Karpas-422 (cell line): ENCODE results near the gene RAD51B. TPM values are rescaled to one million over a fixed set of nuclear protein-coding genes. Genes with fewer than 3 reads are reported as not detected.
"Not testable (repeated sequence)": the region's sequence is repeated elsewhere in the genome, so short reads cannot be mapped to it uniquely, and the experiment has no call there.

ENCODE experiments used
- DNase-seq: peaks from one replicate; pipeline ENCODE4 v3.0.0-alpha.2; 2015
- H2AFZ ChIP-seq: fragments of 200-600 bp; sonication (generic); 2 replicates; pipeline ENCODE4 v1.6.1; 2014; ENCODE audit warnings: antibody characterized with exemption, low read length, mixed read lengths
- H3K27ac ChIP-seq: fragments of 200-600 bp; sonication (generic); 2 replicates; pipeline ENCODE4 v1.5.1; 2014; ENCODE audit warnings: mild to moderate bottlenecking, low read length, moderate library complexity
- H3K27me3 ChIP-seq: fragments of 200-600 bp; sonication (generic); 2 replicates; pipeline ENCODE4 v1.6.1; 2014; ENCODE audit warnings: low read length, mixed read lengths
- H3K36me3 ChIP-seq: fragments of 200-600 bp; sonication (generic); 2 replicates; pipeline ENCODE4 v1.6.1; 2014; ENCODE audit warnings: low read length, mixed read lengths; ENCODE audit not compliant: insufficient read depth
- H3K4me1 ChIP-seq: fragments of 200-600 bp; sonication (generic); 2 replicates; pipeline ENCODE4 v1.6.1; 2014; ENCODE audit warnings: mild to moderate bottlenecking, low read length, mixed read lengths
- H3K4me2 ChIP-seq: fragments of 200-600 bp; sonication (generic); 2 replicates; pipeline ENCODE4 v1.6.1; 2014; ENCODE audit warnings: low read length, low read depth, mild to moderate bottlenecking; ENCODE audit not compliant: poor library complexity, severe bottlenecking
- H3K4me3 ChIP-seq: fragments of 200-600 bp; sonication (generic); 2 replicates; pipeline ENCODE4 v1.5.1; 2014; ENCODE audit warnings: mild to moderate bottlenecking, antibody characterized with exemption, low read length, mixed read lengths
- H3K79me2 ChIP-seq: fragments of 200-600 bp; sonication (generic); 2 replicates; pipeline ENCODE4 v1.6.1; 2014; ENCODE audit warnings: mild to moderate bottlenecking, low read length, mixed read lengths
- H3K9ac ChIP-seq: fragments of 200-600 bp; sonication (generic); 2 replicates; pipeline ENCODE4 v1.6.0; 2014; ENCODE audit warnings: low read length
- H3K9me2 ChIP-seq: fragments of 200-600 bp; sonication (generic), shearing (Covaris generic); replicated peaks from 2 replicates; pipeline ENCODE4 v1.6.0; 2014; ENCODE audit warnings: mild to moderate bottlenecking, low read length, moderate library complexity; ENCODE audit not compliant: insufficient read depth
- H3K9me3 ChIP-seq: fragments of 300-700, 200-600 bp; sonication (generic); 2 replicates; pipeline ENCODE4 v1.6.1; 2014; ENCODE audit warnings: low read length, mixed read lengths
- H4K20me1 ChIP-seq: fragments of 200-600 bp; sonication (generic); 2 replicates; pipeline ENCODE4 v1.6.1; 2014; ENCODE audit warnings: mild to moderate bottlenecking, antibody characterized with exemption, low read length, low read depth; ENCODE audit not compliant: insufficient read depth
- total RNA-seq: library from RNA; depleted of rRNA; stranded (reverse); fragments of >200 nt; shearing (Covaris generic); gene quantifications from 2 replicates; pipeline ENCODE4 v1.2.3, GENCODE V29; 2014; ENCODE audit warnings: low replicate concordance

Gene RAD51B
- total RNA-seq, 1 experiment from 2014 or later, result 107 TPM

GRCh38 chr14:68284834-68285233 lies 465.3 kb downstream of the RAD51B start:
- no peaks in the 10 kb centered on the region for H3K9me2 ChIP-seq
- DNase-seq, result no peak
- H2AFZ ChIP-seq, result no peak overlapping the region
- H3K9ac ChIP-seq, result no peak overlapping the region
- no peaks in the 10 kb centered on the region for H3K36me3 ChIP-seq
- no peaks in the 10 kb centered on the region for H4K20me1 ChIP-seq
- no peak overlapping the region for H3K27ac ChIP-seq
- H3K4me1 ChIP-seq, result peaks cover 25% of the 10 kb centered on the region
- H3K4me2 ChIP-seq, result no peak overlapping the region
- no peaks in the 10 kb centered on the region for H3K9me3 ChIP-seq
- no peaks in the 10 kb centered on the region for H3K27me3 ChIP-seq
- no peaks in the 10 kb centered on the region for H3K79me2 ChIP-seq
- no peak overlapping the region for H3K4me3 ChIP-seq

GRCh38 chr14:68285421-68286179 lies 466.0 kb downstream of the RAD51B start:
- DNase-seq, result no peak
- Histone ChIP-seq H3K79me2 (no peaks in the 10 kb centered on the region), H3K9me3 (no peaks in the 10 kb centered on the region), H3K9me2 (no peaks in the 10 kb centered on the region), H3K27me3 (no peaks in the 10 kb centered on the region), H3K4me2 (no peak overlapping the region), H3K27ac (no peak overlapping the region), H3K4me1 (peaks cover 17% of the 10 kb centered on the region), H3K9ac (no peak overlapping the region), H3K4me3 (no peak overlapping the region), H2AFZ (no peak overlapping the region), H4K20me1 (no peaks in the 10 kb centered on the region), H3K36me3 (no peaks in the 10 kb centered on the region)

- no peak for DNase-seq
- 0 out of 2 replicates have a peak, but pooled peaks cover under 1% of the 10 kb centered on the region for H4K20me1 ChIP-seq
- peaks cover 17% of the 10 kb centered on the region for H3K4me1 ChIP-seq
- no peaks in the 10 kb centered on the region for H3K79me2 ChIP-seq
- no peak overlapping the region for H3K4me3 ChIP-seq
- no peaks in the 10 kb centered on the region for H3K9me3 ChIP-seq
- H3K9ac ChIP-seq, result no peak overlapping the region
- no peak overlapping the region for H3K4me2 ChIP-seq
- H3K9me2 ChIP-seq, result no peaks in the 10 kb centered on the region
- H2AFZ ChIP-seq, result no peak overlapping the region
- H3K36me3 ChIP-seq, result no peaks in the 10 kb centered on the region
- no peak overlapping the region for H3K27ac ChIP-seq
- no peaks in the 10 kb centered on the region for H3K27me3 ChIP-seq
These were observed 467.1 kb downstream of the RAD51B start for GRCh38 chr14:68286667-68287066.

- not testable (repeated sequence) for H2AFZ ChIP-seq, H3K9ac ChIP-seq, H3K4me3 ChIP-seq, H3K9me2 ChIP-seq, DNase-seq, H3K27ac ChIP-seq, H4K20me1 ChIP-seq, H3K9me3 ChIP-seq, H3K4me2 ChIP-seq, H3K79me2 ChIP-seq, H3K27me3 ChIP-seq, H3K36me3 ChIP-seq
- peaks cover 16% of the 10 kb centered on the region for H3K4me1 ChIP-seq
These were observed 469.9 kb downstream of the RAD51B start for GRCh38 chr14:68289452-68289851.

GRCh38 chr14:68291820-68292219 lies 472.2 kb downstream of the RAD51B start:
- Histone ChIP-seq H3K4me1 (peaks cover 16% of the 10 kb centered on the region), H4K20me1 (0 out of 2 replicates have a peak, but pooled peaks cover 4% of the 10 kb centered on the region), H3K79me2 (no peaks in the 10 kb centered on the region), H3K9ac (no peak overlapping the region), H3K36me3 (no peaks in the 10 kb centered on the region), H3K9me3 (no peaks in the 10 kb centered on the region), H3K27me3 (no peaks in the 10 kb centered on the region), H3K4me3 (no peak overlapping the region), H3K27ac (no peak overlapping the region), H3K4me2 (no peak overlapping the region), H2AFZ (no peak overlapping the region), H3K9me2 (no peaks in the 10 kb centered on the region)
- DNase-seq, result no peak

GRCh38 chr14:68292441-68293215 lies 473.0 kb downstream of the RAD51B start:
- Histone ChIP-seq H3K36me3 (no peaks in the 10 kb centered on the region), H4K20me1 (0 out of 2 replicates have a peak, but pooled peaks cover 4% of the 10 kb centered on the region), H3K4me3 (no peak overlapping the region), H3K9ac (no peak overlapping the region), H2AFZ (no peak overlapping the region), H3K9me2 (no peaks in the 10 kb centered on the region), H3K27ac (no peak overlapping the region), H3K4me1 (peaks cover 16% of the 10 kb centered on the region), H3K79me2 (no peaks in the 10 kb centered on the region), H3K27me3 (no peaks in the 10 kb centered on the region), H3K4me2 (peak overlapping the region; percentile 22), H3K9me3 (no peaks in the 10 kb centered on the region)
- no peak for DNase-seq

GRCh38 chr14:68293404-68293803 lies 473.8 kb downstream of the RAD51B start:
- H3K4me3 ChIP-seq, result no peak overlapping the region
- H3K9ac ChIP-seq, result no peak overlapping the region

GRCh38 chr14:68295316-68295816 lies 475.8 kb downstream of the RAD51B start:
- H4K20me1 ChIP-seq, result 0 out of 2 replicates have a peak, but pooled peaks cover 4% of the 10 kb centered on the region
- no peaks in the 10 kb centered on the region for H3K36me3 ChIP-seq
- no peak overlapping the region for H3K9ac ChIP-seq
- no peaks in the 10 kb centered on the region for H3K27me3 ChIP-seq
- H2AFZ ChIP-seq, result no peak overlapping the region
- H3K9me2 ChIP-seq, result no peaks in the 10 kb centered on the region
- no peak overlapping the region for H3K27ac ChIP-seq
- DNase-seq, result no peak
- H3K4me3 ChIP-seq, result no peak overlapping the region
- H3K9me3 ChIP-seq, result no peaks in the 10 kb centered on the region
- no peaks in the 10 kb centered on the region for H3K79me2 ChIP-seq
- no peak overlapping the region for H3K4me2 ChIP-seq
- peaks cover 16% of the 10 kb centered on the region for H3K4me1 ChIP-seq

More at GRCh38 chr14:68293404-68293803, 473.8 kb downstream of the RAD51B start:
- Histone ChIP-seq H2AFZ (no peak overlapping the region), H3K79me2 (no peaks in the 10 kb centered on the region), H3K9me2 (no peaks in the 10 kb centered on the region), H3K27ac (no peak overlapping the region), H3K36me3 (no peaks in the 10 kb centered on the region), H3K4me1 (peaks cover 16% of the 10 kb centered on the region), H4K20me1 (0 out of 2 replicates have a peak, but pooled peaks cover 4% of the 10 kb centered on the region), H3K27me3 (no peaks in the 10 kb centered on the region), H3K4me2 (peak overlapping the region; percentile 22), H3K9me3 (no peaks in the 10 kb centered on the region)
- no peak for DNase-seq
